GM21786 (cell line): ENCODE data around the gene NAA15.
A peak's percentile ranks its signal among the peaks of the same experiment; 100 is the strongest.
"Not testable (repeated sequence)": the region's sequence is repeated elsewhere in the genome, so short reads cannot be mapped to it uniquely, and the experiment has no call there.

Source experiments
- ATAC-seq: cut with Tn5 transposase; IDR thresholded peaks from one replicate; pipeline ENCODE4 v1.9.1; 2021; ENCODE audit not compliant: unreplicated experiment

The NAA15 gene

GRCh38 chr4:139444881-139445280, 143.6 kb downstream of the NAA15 start:
- not testable (repeated sequence) for ATAC-seq

GRCh38 chr4:139447078-139447477, 145.8 kb downstream of the NAA15 start:
- ATAC-seq = not testable (repeated sequence)

DNA sequence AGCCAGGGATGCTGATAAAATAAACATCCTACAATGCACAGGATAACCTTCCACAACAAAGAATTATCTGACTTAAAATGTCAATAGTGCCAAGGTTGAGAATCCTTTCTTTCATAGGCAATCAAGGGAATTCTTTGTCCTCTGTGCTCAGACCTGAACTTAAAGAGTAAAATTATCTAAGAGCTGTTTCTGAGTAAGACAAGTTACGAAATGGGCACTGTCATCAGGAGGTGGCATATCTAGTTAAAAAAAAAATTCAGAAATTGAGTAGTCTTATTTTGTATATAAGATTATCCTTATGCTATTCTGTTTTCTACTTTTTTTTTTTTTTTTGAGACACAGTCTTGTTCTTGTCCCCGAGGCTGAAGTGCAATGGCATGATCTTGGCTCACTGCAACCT, 149.3 kb downstream of the NAA15 start:
- no peak for ATAC-seq

DNA sequence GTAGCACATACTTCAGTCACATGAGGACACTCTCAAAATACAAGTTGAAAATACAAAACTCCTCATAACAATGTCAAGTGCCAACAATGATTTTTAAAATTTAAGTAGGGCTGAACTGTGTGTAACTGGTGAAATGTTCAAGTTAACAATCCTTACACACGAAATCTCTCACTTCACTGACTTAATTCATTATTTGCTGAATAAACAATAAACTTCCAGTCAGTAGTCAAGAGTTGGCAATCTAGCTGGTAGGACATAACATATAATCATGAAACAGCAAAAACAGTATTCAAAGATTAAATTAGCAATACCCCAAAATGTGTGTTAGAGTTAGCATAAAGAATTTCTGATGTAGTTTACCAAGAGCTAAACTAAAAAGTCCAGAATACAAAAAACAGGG, 150.7 kb downstream of the NAA15 start:
- ATAC-seq = no peak

DNA sequence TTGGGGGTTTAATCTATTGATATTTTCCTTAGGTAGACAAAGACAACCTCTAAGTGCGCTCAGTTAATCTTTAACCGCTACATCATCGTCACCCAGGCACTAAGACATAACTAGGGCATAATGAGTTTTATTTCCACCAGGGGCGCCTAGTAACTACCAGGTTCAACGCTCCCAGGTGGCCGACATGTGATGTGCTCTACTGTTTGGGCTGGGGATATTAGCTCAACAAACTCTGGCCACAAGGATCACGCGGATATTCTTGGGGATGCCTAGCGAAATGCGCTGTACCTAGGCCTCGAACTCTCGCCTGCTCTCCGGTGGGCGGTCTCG, 151.7 kb downstream of the NAA15 start:
- ATAC-seq = peak; percentile 48

GRCh38 chr4:139453371-139454110, 152.2 kb downstream of the NAA15 start:
- ATAC-seq = peak; percentile 87

DNA sequence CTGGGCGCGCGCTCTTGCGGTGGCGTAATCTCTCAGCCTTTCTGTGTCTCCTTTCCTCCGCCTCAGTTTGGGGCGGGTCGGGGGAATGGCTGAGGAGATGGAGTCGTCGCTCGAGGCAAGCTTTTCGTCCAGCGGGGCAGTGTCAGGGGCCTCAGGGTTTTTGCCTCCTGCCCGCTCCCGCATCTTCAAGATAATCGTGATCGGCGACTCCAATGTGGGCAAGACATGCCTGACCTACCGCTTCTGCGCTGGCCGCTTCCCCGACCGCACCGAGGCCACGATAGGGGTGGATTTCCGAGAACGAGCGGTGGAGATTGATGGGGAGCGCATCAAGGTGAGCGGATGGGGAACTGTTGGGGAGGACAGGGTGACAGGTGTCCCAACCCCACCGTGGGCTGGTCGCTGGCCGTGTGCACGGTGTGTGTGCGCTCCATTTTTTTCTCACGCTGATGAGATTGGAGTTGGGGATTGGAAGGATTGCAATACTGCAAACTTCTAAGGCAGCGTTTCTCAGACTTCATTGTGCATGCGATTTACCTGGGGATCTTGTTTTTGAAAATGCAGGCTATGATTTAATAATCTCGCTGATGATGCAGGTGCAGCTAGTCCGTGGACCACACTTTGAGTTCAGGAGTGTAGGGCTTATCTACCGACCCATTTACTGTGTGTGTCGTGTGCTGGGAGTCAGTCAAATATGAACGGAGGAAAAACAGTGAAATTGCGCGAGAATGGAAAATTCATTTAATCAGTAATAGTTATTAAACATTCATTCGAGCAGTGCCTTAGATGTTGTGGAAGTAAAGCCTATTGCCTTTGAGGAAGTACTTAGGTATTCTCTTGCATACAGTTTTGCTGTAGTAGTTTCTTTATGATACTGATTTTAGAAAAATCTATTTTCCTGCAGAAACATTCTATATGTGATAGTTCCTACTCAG, 153.1 kb downstream of the NAA15 start, which contains the start of gene RAB33B:
Gene RAB33B (plus strand): TSS at position 11 of the 935 bp plus-strand sequence. CDS start 75 bp downstream, at position 86.
- ATAC-seq = peak; percentile 1

DNA sequence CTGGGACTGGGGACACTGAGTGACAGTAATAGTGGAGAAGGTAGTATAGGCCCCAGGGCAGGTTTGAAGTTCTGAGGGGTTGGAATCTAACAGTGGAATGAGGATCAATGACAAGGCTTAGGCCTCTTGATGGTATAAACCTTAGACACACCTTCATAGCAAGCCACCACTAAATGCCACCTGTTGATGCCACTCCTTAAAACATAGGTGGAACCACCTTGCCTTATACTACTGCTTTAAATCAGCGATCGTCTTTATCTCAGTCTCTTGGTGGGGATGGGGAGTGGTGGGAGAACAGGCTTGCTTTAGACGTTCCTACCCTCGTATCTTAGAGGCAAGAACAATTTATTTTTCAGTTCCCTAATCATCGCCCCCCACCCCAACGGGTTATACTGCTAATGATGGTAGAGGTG, 153.8 kb downstream of the NAA15 start:
- ATAC-seq = no peak

DNA sequence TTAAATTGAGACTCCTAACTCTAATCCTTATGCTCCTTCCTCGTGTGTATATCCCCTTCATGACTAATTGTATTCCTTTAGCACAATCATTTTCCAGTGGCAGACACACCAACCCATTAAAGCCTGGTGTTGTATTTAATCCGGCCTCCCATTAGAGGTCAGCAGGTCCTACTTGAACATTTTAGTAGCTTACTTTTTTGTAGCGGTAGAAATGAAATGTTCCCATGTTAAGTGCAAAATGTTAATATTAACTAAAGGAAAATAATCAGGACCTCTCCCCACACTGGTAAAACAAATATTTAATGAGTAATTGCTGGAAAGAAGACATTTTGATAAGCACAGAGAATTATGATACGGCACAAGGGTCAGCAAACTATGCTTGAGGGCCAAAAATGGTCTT, 156.0 kb downstream of the NAA15 start:
- no peak for ATAC-seq

- ATAC-seq = no peak
These were observed 157.2 kb downstream of the NAA15 start for GRCh38 chr4:139458543-139458942.

GRCh38 chr4:139458999-139459398, 157.7 kb downstream of the NAA15 start:
- no peak for ATAC-seq

DNA sequence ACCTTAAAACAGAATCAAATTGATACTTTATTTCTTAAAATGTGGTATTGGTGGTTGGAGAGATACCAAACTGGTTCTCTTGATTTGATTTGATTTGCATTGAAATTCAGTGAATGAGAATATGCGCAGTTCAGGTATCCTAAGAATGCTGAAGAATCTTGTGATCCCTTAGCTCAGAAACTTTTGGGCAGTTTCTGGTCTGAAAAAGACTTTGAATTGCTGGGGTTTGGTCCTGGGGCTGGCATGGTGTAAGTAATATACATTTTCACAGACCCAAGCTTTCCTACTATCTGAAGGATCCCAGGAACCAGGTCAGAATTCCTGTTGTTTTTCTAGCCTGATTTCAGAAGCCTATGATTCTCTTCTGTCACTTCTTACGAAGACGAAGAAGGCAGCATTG, 159.3 kb downstream of the NAA15 start:
- no peak for ATAC-seq

DNA sequence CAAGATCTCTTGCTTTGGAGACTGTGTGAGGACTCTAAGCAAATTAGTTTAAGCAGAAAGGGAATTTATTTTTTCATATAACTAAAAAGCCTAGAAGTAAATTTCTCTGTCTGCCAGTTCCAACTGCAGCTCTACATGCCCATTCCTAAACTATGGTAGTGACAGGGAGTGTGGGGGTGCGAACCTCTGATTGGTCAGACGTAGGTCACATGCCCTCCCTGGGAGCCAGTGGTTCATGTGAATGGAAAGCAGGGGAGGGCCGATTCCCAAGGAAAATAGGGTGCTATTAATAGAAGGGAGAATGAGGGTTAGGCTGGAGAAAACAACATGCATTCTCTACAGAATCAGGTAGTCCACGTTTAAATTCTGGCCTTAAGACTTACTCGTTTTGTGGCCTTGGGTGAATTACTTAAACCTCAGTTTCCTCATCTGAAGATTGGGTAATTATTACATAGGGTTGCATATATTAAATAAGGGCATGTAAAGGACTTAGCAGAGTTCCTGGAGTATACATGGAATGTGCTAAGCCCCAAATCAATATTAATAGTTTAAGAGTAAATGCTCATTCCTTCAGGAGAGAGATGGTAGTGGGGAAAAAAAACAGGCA, 159.8 kb downstream of the NAA15 start:
- no peak for ATAC-seq

DNA sequence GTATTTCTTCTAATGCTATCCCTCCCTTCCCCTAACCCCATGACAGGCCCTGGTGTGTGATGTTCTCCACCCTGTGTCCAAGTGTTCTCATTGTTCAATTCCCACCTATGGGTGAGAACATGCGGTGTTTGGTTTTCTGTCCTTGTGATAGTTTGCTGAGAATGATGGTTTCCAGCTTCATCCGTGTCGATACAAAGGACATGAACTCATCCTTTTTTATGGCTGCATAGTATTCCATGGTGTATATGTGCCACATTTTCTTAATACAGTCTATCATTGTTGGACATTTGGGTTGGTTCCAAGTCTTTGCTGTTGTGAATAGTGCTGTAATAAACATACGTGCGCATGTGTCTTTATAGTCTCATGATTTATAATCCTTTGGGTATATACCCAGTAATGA, 163.2 kb downstream of the NAA15 start:
- not testable (repeated sequence) for ATAC-seq

- no peak for ATAC-seq
These were observed 164.6 kb downstream of the NAA15 start for GRCh38 chr4:139465922-139466321.

DNA sequence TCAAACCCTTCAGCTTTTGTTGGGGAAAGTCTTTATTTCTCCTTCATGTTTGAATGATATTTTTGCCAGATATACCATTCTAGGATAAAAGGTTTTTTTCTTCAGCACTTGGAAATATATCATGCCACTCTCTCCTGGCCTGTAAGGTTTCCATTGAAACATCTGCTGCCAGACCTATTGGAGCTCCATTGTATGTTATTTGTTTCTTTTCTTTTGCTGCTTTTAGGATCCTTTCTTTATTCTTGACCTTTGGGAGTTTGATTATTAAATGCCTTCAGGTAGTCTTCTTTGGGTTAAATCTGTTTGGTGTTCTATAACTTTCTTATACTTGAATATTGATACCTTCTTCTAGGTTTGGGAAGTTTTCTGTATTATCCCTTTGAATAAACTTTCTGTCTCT, 167.5 kb downstream of the NAA15 start:
- not testable (repeated sequence) for ATAC-seq

- no peak for ATAC-seq
These were observed 167.9 kb downstream of the NAA15 start for GRCh38 chr4:139469216-139469615.
